Parathyroid adenoma (tissue), 2 donors: ENCODE measurements around the gene CCDC149.
A peak's percentile ranks its signal among the peaks of the same experiment; 100 is the strongest.
"Not testable (repeated sequence)": the region's sequence is repeated elsewhere in the genome, so short reads cannot be mapped to it uniquely, and the experiment has no call there.

Experiments
- H2AFZ ChIP-seq: fragments of 300-600 bp; sonication (generic); one replicate; pipeline ENCODE4 v1.7.0; 2017; ENCODE audit warnings: antibody characterized with exemption, mild to moderate bottlenecking
- H3K27ac ChIP-seq: fragments of 300-600 bp; sonication (generic); one replicate; pipeline ENCODE4 v1.7.0; 2017
- H3K27me3 ChIP-seq: fragments of 300-600 bp; sonication (generic); one replicate; pipeline ENCODE4 v1.7.0; 2017; ENCODE audit warnings: low read length; ENCODE audit not compliant: control insufficient read depth, insufficient read depth
- H3K36me3 ChIP-seq: fragments of 300-600 bp; sonication (generic); one replicate; pipeline ENCODE4 v1.7.0; 2017; ENCODE audit warnings: low read length; ENCODE audit not compliant: control insufficient read depth, insufficient read depth
- H3K4me1 ChIP-seq: fragments of 300-600 bp; sonication (generic); one replicate; pipeline ENCODE4 v1.7.0; 2017; ENCODE audit warnings: control low read depth
- H3K4me2 ChIP-seq: fragments of 300-600 bp; sonication (generic); one replicate; pipeline ENCODE4 v1.7.0; 2017; ENCODE audit warnings: low read length
- H3K4me3 ChIP-seq: fragments of 300-600 bp; sonication (generic); one replicate; pipeline ENCODE4 v1.7.0; 2017; ENCODE audit warnings: low read depth, low read length
- H3K79me2 ChIP-seq: fragments of 300-600 bp; sonication (generic); one replicate; pipeline ENCODE4 v1.7.0; 2017; ENCODE audit warnings: control low read depth
- H3K9ac ChIP-seq: fragments of 300-600 bp; sonication (generic); one replicate; pipeline ENCODE4 v1.7.0; 2017; ENCODE audit warnings: mild to moderate bottlenecking
- H3K9me3 ChIP-seq: fragments of 300-600 bp; sonication (generic); one replicate; pipeline ENCODE4 v1.7.0; 2017; ENCODE audit warnings: low read length; ENCODE audit not compliant: control insufficient read depth
- TF ChIP-seq, protein P1 (sequence below): fragments of 300-600 bp; sonication (generic); IDR thresholded peaks from one replicate; pipeline ENCODE4 v1.7.0; 2017; ENCODE audit warnings: antibody characterized with exemption, mild to moderate bottlenecking
- donor health status: primary hyperparathyroidism.

The CCDC149 gene

DNA sequence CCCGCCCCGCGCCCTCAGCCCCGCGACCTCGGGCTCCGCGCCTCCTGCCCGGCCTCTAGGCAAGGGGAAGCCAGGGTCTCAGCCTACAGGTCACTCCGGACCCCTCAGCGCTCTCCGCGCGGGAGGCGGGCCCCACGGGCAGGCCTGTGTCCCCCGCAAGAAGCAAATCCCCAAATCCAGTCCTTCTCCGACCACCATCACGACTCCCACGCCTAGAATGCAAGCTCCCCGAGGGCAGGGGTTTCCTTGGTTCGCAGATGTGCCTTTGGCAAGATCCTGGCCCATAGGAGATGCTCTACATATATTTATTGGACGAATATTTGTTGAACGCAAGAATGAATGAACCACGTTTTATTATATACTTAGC lies 260 bp upstream of the CCDC149 start:
- no peaks in the 10 kb centered on the region for H3K27me3 ChIP-seq
- H3K9ac ChIP-seq = no peak overlapping the region
- H3K27ac ChIP-seq = peak overlapping the region; percentile 69
- no peaks in the 10 kb centered on the region for H3K4me1 ChIP-seq
- no peaks in the 10 kb centered on the region for H3K36me3 ChIP-seq
- H3K4me2 ChIP-seq = peak overlapping the region; percentile 84
- no peaks in the 10 kb centered on the region for H3K79me2 ChIP-seq
- H3K4me3 ChIP-seq = peak overlapping the region; percentile 55
- TF ChIP-seq, protein P1, sequence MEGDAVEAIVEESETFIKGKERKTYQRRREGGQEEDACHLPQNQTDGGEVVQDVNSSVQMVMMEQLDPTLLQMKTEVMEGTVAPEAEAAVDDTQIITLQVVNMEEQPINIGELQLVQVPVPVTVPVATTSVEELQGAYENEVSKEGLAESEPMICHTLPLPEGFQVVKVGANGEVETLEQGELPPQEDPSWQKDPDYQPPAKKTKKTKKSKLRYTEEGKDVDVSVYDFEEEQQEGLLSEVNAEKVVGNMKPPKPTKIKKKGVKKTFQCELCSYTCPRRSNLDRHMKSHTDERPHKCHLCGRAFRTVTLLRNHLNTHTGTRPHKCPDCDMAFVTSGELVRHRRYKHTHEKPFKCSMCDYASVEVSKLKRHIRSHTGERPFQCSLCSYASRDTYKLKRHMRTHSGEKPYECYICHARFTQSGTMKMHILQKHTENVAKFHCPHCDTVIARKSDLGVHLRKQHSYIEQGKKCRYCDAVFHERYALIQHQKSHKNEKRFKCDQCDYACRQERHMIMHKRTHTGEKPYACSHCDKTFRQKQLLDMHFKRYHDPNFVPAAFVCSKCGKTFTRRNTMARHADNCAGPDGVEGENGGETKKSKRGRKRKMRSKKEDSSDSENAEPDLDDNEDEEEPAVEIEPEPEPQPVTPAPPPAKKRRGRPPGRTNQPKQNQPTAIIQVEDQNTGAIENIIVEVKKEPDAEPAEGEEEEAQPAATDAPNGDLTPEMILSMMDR = no peak
- no peaks in the 10 kb centered on the region for H3K9me3 ChIP-seq
- H2AFZ ChIP-seq = peak overlapping the region; percentile 93

DNA sequence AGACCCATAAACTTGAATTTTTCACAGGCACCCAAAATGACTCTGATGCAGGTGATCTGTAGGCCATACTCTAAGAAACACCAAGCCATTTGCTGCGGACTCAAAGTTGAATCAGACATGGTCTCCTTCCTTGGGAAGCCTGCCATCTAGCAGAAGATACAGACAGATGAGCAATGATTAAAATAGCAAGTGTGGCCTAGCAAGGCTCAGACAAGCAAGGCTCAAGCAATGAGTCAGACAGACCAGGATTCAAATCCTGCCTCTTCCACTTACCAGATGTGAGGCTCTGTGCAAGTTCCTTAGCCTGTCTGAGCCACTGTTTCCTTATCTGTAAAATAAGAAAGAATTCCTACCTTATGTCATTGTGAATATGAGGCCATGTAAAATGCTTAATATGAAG lies 2.3 kb downstream of the CCDC149 start:
- H3K4me3 ChIP-seq = no peak overlapping the region
- H3K9ac ChIP-seq = no peak overlapping the region
- no peaks in the 10 kb centered on the region for H3K36me3 ChIP-seq
- H3K4me2 ChIP-seq = no peak overlapping the region
- H3K27ac ChIP-seq = no peak overlapping the region
- no peaks in the 10 kb centered on the region for H3K27me3 ChIP-seq
- TF ChIP-seq, protein P1 = no peak
- no peaks in the 10 kb centered on the region for H3K79me2 ChIP-seq
- no peaks in the 10 kb centered on the region for H3K9me3 ChIP-seq
- no peak overlapping the region for H2AFZ ChIP-seq
- no peaks in the 10 kb centered on the region for H3K4me1 ChIP-seq

DNA sequence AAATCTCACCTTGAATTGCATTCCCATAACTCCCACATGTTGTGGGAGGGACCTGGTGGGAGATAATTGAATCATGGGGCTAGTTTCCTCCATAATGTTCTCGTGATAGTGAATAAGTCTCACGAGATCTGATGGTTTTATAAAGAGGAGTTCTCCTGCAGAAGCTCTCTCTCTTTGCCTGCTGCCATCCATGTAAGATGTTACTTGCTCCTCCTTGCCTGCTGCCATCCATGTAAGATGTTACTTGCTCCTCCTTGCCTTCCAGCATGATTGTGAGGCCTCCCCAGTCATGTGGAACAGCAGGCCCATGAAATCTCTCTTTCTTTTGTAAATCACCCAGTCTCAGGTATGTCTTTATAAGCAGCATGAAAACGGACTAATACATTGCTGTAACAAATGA lies 3.2 kb downstream of the CCDC149 start:
- H3K79me2 ChIP-seq, H3K9me3 ChIP-seq, H3K9ac ChIP-seq, H2AFZ ChIP-seq, H3K4me2 ChIP-seq, H3K4me1 ChIP-seq, H3K4me3 ChIP-seq, H3K27me3 ChIP-seq, H3K27ac ChIP-seq, H3K36me3 ChIP-seq: not testable (repeated sequence)

DNA sequence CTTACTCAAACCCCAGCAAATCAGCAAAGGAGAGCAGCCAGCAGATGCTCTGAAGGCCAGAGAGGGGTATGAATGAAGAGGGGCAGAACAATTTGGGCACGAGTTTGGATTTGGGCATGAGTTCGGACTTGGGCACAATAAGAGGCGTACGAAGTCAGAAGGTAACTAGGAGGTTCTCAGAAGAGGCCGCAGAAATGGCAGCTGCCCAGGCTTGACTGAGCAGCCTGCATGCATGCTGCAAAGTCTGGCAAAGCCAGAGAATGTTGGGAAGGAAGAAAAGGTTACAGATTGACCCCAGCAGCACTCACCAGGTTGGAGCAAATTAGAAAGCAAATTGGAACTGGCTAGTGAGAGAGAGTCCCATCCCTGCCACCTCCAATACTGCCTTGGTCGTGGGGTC lies 15.2 kb downstream of the CCDC149 start:
- Histone ChIP-seq H3K4me2 (no peak overlapping the region), H3K27me3 (no peaks in the 10 kb centered on the region), H3K9me3 (no peaks in the 10 kb centered on the region), H3K4me3 (no peak overlapping the region), H3K4me1 (no peaks in the 10 kb centered on the region), H3K79me2 (no peaks in the 10 kb centered on the region), H3K9ac (no peak overlapping the region), H3K36me3 (no peaks in the 10 kb centered on the region), H2AFZ (no peak overlapping the region), H3K27ac (no peak overlapping the region)
- TF ChIP-seq, protein P1 = no peak

DNA sequence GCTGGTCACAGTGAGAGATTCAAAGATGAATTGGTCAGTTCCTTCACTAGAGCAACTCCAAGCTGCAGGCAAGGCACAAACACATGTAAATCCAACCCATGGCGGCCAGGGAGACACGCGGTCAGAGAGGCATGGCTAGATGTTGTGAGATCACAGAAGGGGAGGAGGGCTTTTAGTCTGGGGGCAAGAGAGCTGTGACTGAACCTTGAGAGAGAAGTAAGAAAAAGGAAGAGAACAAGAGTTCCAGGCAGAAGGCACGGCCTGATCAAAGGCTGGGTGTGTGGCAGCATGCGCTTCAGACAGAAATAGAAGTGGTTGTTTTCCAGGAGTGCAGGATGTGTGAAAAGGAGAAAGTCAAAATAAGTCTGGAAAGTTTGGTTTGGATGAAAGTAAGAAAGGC lies 15.9 kb downstream of the CCDC149 start:
- Histone ChIP-seq H3K9me3 (no peaks in the 10 kb centered on the region), H2AFZ (no peak overlapping the region), H3K27ac (no peak overlapping the region), H3K27me3 (no peaks in the 10 kb centered on the region), H3K4me3 (no peak overlapping the region), H3K9ac (no peak overlapping the region), H3K36me3 (no peaks in the 10 kb centered on the region), H3K79me2 (no peaks in the 10 kb centered on the region), H3K4me1 (no peaks in the 10 kb centered on the region), H3K4me2 (no peak overlapping the region)
- TF ChIP-seq, protein P1 = no peak
